ENCODE results near the gene RCL1.

The RCL1 gene

GRCh38 chr9:4866239-4866969, 73.7 kb downstream of the RCL1 start:
- H3K4me3 Mint-ChIP-seq: no peak overlapping the region
- H3K36me3 Mint-ChIP-seq (ENCODE audit: low read depth): peaks cover 8% of the 10 kb centered on the region
- no peak overlapping the region for H3K27ac Mint-ChIP-seq
- no peak for TF ChIP-seq CTCF (IDR thresholded peaks at IDR 0.05; ENCODE audit: unreplicated experiment in 3 of 3)
- H3K27me3 Mint-ChIP-seq (ENCODE audit: low read depth): no peaks in the 10 kb centered on the region
- H3K4me1 Mint-ChIP-seq: no peaks in the 10 kb centered on the region
- no peaks in the 10 kb centered on the region for H3K9me3 Mint-ChIP-seq

GRCh38 chr9:4873066-4873465, 80.3 kb downstream of the RCL1 start:
- no peaks in the 10 kb centered on the region for H3K9me3 Mint-ChIP-seq
- no peak overlapping the region for H3K27ac Mint-ChIP-seq
- peaks cover 5% of the 10 kb centered on the region for H3K36me3 Mint-ChIP-seq (ENCODE audit: low read depth)
- H3K4me3 Mint-ChIP-seq: no peak overlapping the region
- no peaks in the 10 kb centered on the region for H3K27me3 Mint-ChIP-seq (ENCODE audit: low read depth)
- no peaks in the 10 kb centered on the region for H3K4me1 Mint-ChIP-seq
- TF ChIP-seq CTCF (IDR thresholded peaks at IDR 0.05; ENCODE audit: unreplicated experiment in 3 of 3): no peak

GRCh38 chr9:4875559-4875958, 82.8 kb downstream of the RCL1 start:
- H3K4me1 Mint-ChIP-seq: no peaks in the 10 kb centered on the region
- H3K27me3 Mint-ChIP-seq (ENCODE audit: low read depth): no peaks in the 10 kb centered on the region
- no peaks in the 10 kb centered on the region for H3K9me3 Mint-ChIP-seq
- TF ChIP-seq CTCF (IDR thresholded peaks at IDR 0.05; ENCODE audit: unreplicated experiment in 3 of 3): no peak
- H3K4me3 Mint-ChIP-seq: no peak overlapping the region
- no peak overlapping the region for H3K27ac Mint-ChIP-seq
- H3K36me3 Mint-ChIP-seq (ENCODE audit: low read depth): peaks cover 8% of the 10 kb centered on the region

GRCh38 chr9:4879115-4879558, 86.4 kb downstream of the RCL1 start:
- no peaks in the 10 kb centered on the region for H3K4me1 Mint-ChIP-seq
- TF ChIP-seq CTCF (IDR thresholded peaks at IDR 0.05; ENCODE audit: unreplicated experiment in 3 of 3): no peak
- H3K27ac Mint-ChIP-seq: no peak overlapping the region
- H3K36me3 Mint-ChIP-seq (ENCODE audit: low read depth): peaks cover 8% of the 10 kb centered on the region
- H3K4me3 Mint-ChIP-seq: no peak overlapping the region
- H3K9me3 Mint-ChIP-seq: no peaks in the 10 kb centered on the region
- no peaks in the 10 kb centered on the region for H3K27me3 Mint-ChIP-seq (ENCODE audit: low read depth)

GRCh38 chr9:4883326-4883873, 90.7 kb downstream of the RCL1 start:
- no peaks in the 10 kb centered on the region for H3K9me3 Mint-ChIP-seq
- H3K4me1 Mint-ChIP-seq: peaks cover 3% of the 10 kb centered on the region
- no peaks in the 10 kb centered on the region for H3K27me3 Mint-ChIP-seq (ENCODE audit: low read depth)
- H3K4me3 Mint-ChIP-seq: no peak overlapping the region
- no peak for TF ChIP-seq CTCF (IDR thresholded peaks at IDR 0.05; ENCODE audit: unreplicated experiment in 3 of 3)
- no peak overlapping the region for H3K27ac Mint-ChIP-seq
- H3K36me3 Mint-ChIP-seq (ENCODE audit: low read depth): no peaks in the 10 kb centered on the region

- Mint-ChIP-seq H3K27me3 (ENCODE audit: low read depth) (no peaks in the 10 kb centered on the region), H3K4me3 (no peak overlapping the region), H3K9me3 (no peaks in the 10 kb centered on the region), H3K4me1 (peaks cover 3% of the 10 kb centered on the region), H3K36me3 (ENCODE audit: low read depth) (no peaks in the 10 kb centered on the region), H3K27ac (peak overlapping the region; percentile 81 to 92 (median 89))
- TF ChIP-seq CTCF (IDR thresholded peaks at IDR 0.05; ENCODE audit: unreplicated experiment in 3 of 3): no peak
Observed at GRCh38 chr9:4886698-4887097, 94.0 kb downstream of the RCL1 start.
